Middle frontal gyrus (tissue), 1 donor: ENCODE data around the gene UGT1A8.

ENCODE experiments used
- DNase-seq: peaks from one replicate; pipeline ENCODE4 v3.0.0-alpha.2; 2015; ENCODE audit warnings: low spot score; ENCODE audit errors: extremely low spot score

UGT1A8 gene

DNA sequence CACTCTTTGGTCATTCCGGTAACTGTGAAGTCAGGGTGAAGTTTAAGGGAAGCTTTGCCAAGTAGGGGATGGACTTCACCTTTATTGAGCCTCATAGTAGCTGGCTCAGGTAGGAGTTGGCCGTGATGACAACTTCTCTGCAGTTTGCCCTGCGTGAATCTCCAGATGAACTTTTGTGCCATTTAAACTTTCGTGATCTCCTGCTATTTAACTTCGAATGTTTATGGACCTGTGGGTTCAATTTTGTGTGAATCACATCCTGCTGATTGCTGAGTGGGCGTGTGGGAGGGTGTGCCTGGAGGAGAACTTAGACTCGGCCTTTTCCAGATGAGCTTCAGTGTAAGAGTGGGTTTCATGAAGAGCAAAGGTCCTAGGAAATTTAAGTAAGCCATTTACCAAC, 146.8 kb downstream of the UGT1A8 start:
- DNase-seq, result no peak

DNA sequence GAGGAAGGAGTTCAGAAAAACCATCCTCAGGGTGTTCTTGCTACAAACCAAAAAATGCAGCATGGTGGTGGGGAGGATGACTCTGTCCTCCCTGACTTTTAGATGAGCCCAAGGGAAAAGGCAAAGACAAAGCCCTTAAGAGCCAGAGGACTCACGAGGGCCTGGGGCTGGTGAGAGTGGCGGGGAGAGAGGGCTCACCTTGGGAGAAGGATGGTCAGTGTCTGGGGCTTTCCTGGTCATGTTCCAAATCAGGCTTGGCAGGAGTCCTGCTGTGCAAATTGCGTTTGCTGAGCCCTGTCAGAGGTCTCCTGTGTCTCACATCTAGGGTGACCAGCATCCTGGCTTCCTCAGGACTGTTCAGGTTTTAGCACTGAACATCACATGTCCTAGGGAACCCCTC, 147.3 kb downstream of the UGT1A8 start:
- no peak for DNase-seq

DNA sequence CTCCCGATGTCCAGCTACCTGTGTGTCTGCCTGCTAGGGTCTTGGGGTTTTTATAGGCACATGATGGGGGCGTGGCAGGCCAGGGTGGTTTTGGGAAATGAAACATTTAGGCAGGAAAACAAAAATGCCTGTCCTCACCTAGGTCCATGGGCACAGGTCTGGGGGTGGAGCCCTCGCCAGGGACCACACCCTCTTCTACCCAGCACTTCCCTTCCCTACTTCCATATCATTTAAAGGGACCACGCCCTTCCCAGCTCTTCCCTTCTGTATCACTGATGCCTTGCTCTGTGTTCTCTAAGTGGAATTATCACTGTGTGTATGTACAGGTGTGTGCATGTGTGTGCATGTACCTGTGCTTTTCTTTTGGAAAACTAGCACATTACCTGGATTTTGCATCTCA, 149.0 kb downstream of the UGT1A8 start:
- no peak for DNase-seq

DNA sequence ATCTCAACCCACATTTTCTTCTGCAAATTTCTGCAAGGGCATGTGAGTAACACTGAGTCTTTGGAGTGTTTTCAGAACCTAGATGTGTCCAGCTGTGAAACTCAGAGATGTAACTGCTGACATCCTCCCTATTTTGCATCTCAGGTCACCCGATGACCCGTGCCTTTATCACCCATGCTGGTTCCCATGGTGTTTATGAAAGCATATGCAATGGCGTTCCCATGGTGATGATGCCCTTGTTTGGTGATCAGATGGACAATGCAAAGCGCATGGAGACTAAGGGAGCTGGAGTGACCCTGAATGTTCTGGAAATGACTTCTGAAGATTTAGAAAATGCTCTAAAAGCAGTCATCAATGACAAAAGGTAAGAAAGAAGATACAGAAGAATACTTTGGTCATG, 150.6 kb downstream of the UGT1A8 start:
- DNase-seq, result no peak

DNA sequence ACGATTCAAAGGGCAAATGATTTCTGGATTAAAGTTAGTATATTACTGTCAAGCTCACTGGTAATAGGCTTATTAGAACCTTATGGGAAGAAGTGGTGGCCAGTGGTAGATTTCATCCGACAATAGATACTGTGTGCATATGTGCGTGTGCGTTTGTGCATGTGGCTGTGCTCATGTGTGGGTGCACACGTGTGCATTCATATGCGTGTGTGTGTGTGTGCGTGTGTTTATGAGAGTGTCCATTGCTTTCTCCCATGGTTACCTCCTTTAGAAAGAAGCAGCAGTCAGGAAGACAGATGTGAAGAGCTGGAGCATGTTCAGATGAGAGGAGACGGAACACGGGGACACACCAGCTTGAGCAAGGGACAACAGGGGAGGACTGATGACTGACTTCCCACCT, 151.8 kb downstream of the UGT1A8 start:
- DNase-seq, result no peak

DNA sequence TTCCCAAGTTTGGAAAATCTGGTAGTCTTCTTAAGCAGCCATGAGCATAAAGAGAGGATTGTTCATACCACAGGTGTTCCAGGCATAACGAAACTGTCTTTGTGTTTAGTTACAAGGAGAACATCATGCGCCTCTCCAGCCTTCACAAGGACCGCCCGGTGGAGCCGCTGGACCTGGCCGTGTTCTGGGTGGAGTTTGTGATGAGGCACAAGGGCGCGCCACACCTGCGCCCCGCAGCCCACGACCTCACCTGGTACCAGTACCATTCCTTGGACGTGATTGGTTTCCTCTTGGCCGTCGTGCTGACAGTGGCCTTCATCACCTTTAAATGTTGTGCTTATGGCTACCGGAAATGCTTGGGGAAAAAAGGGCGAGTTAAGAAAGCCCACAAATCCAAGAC, 154.7 kb downstream of the UGT1A8 start:
- DNase-seq, result no peak

DNA sequence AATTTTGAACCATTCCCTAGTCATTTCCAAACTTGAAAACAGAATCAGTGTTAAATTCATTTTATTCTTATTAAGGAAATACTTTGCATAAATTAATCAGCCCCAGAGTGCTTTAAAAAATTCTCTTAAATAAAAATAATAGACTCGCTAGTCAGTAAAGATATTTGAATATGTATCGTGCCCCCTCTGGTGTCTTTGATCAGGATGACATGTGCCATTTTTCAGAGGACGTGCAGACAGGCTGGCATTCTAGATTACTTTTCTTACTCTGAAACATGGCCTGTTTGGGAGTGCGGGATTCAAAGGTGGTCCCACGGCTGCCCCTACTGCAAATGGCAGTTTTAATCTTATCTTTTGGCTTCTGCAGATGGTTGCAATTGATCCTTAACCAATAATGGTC, 155.2 kb downstream of the UGT1A8 start:
- DNase-seq, result no peak

DNA sequence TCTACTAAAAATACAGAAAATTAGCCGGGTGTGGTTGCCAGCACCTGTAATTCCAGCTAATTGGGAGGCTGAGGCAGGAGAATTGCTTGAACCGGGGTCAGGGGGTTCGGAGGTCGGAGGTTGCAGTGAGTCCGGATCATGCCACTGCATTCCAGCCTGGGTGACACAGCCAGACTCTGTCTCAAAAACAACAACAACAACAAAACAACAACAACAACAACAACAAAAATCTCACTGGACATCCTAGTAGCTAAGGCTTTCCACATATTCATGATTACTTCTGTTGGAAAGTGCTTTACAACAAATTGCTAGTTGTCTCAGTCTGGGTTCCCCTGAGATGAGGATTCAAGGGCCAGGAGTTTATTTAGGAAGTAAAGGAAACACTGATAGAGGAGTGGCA, 156.4 kb downstream of the UGT1A8 start:
- no peak for DNase-seq

DNA sequence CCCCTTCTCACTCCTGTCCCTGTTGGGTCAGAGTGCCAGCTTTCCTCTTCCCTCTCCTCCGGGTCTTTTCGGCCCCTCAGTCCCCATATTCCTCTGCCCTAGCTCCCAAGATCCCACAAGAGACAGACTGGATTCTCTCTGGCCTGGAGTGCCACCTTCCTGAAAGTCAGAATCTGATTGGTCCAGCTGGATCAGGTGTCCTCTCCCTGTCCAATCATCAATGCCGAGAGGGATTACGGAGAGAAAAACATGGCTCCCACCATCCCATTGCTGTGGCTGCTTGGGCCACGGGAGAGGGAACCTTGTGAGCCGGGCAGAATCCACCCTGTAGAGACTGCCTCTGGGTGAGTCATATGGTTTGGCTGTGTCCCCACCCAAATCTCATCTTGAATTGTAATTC, 158.0 kb downstream of the UGT1A8 start:
- no peak for DNase-seq

DNA sequence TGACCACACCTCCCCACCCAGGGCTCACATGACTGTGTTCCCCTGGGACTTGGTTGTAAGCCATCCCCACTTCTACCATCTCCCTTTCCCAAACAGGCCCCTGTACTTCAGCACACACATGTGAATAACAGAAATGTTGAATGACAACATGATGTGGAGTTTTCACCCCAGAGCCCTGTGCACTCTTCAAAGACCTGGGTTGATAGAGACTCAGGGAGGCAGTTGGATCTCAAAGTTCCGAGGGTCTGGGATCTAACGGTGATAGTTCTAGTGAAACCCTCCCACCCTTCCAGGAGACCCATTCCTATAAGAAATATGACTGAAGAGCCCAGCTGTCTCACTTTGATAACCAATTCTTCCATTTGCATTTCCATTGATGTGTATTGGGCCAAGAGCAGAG, 160.6 kb downstream of the UGT1A8 start, which contains the start of gene MROH2A:
Gene MROH2A, plus strand, starts transcription at position 301 of the 400 bp plus-strand sequence. CDS start 1,029 bp downstream, outside the sequence.
- no peak for DNase-seq

DNA sequence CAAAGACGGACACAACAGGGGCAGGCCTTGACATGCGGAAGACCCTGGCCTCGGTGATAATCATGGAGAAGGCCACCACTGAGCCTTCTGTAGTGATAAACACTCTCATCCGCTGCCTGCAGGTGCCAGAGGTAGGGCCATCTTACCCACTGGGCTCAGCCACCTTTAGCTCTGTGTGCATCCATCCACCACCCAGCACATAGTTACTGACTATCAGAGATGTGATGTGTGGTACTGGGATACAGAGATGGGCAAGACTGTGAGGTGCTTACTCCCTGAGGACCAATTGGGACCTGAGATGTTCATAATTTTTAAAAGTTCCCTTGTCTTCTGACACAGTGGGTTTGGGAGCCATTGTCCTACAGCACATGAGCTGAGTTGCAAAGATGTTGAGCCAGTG, 162.3 kb downstream of the UGT1A8 start:
- DNase-seq, result no peak

DNA sequence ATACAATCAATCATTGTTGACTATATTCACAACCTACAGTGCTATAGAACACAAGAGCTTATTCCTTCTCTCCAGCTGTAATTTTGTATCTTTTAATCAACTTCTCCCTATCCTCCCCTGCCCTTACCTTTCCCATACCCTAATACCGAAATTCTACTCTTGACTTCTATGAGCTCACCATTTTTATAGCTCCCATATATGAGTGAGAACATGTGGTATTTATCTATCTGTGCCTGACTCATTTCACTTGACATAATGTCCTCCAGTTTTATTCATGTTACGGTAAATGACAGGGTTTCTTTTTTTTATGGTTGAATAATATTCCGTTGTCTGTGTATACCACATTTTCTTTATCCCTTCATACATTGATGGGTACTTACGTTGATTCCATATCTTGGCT, 163.3 kb downstream of the UGT1A8 start:
- no peak for DNase-seq

DNA sequence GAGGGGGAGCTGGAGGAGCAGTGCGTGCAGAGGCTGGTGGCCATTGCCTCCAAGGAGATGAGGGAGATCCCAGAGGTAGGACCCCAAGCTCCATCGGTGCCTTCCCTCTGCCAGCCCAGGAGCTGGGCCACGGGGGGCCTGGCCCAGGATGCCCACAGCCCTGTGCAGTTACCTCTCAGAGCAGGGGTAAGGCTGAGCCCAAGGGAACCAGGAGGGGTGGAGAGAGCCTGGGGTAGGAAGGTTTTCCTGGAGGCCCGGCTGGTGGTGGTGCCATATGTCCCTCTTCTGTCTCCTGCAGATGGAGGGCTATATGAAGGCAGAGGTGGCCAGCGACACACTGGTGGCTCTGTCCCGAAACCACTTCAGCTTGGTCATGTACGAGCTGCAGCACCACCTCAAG, 172.1 kb downstream of the UGT1A8 start:
- DNase-seq, result no peak

DNA sequence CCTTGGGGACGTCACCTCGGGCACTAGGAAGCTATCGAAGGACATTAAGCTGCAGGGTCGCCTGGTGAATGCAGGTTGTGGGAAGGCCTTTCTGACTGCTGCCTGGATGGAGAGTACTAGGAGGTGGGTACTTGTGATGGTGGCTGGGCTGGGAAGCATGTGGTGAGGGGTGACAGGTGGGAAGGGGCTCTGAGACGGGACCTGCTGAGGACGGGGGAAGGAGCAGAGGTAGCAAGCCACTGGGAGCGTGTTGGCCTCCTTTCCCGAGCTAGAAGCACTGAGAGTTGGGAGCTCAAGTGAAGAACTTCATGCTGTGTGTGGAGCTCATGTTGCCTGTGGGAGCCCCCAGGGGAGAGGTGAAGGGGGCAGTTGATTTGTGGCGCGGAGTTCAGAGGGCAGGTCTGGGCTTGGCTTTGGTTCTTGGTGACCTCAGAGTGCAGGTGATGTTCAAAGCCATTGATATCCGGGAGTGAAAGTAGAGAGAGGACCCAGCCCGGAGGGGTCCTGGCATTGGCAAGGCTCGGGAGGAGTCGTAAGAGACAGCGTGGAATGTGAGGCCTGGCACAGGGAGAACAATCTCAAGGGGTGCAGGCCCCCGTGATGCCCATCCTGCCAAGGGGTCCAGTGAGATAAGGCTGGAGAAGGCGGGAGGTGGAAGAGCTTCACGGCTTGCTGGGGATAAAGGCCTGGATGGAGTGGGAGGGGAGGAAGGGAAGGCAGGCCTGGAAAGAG, 173.9 kb downstream of the UGT1A8 start:
- no peak for DNase-seq

DNA sequence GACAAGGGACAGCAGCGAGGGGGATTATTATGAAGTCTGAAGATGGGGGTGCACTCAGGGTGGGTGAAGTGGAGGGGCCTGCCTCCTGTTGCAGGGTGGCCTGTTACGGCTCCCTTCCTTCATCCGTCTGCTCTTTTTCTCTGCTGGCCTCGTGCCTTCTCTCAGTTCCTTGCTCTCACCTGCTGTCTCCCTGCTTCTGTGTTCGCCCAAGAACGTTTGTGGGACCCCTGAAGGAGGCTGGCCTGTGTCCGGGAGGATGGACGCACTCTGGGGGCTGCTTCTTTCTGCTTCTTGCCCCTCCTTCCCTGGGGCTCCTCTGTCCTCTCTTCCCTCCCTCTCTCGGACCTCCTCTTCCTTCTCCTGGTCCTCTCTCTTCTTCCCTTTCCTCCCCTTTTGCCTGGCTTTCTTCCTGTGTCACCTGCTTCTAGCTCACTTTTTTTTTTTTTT, 174.5 kb downstream of the UGT1A8 start:
- no peak for DNase-seq

DNA sequence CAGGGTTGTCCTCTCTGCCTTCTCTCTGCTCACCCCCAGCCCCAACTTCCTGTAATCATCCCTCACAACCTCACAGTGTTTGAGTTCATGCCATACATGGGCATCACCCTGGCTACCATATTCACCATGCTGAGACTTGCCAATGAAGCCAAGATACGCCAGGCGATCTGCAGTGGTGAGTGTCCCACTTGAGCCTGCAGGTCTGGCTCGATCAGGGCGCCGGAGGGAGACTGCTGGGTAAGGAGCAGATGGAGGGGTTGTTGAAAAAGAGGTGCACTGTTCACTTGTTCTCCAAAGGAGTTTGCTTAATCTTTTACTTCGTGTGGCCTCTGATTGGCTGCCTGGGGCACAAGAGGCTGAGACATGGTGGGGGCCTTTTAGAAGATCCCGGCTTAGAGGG, 175.3 kb downstream of the UGT1A8 start:
- DNase-seq, result no peak

DNA sequence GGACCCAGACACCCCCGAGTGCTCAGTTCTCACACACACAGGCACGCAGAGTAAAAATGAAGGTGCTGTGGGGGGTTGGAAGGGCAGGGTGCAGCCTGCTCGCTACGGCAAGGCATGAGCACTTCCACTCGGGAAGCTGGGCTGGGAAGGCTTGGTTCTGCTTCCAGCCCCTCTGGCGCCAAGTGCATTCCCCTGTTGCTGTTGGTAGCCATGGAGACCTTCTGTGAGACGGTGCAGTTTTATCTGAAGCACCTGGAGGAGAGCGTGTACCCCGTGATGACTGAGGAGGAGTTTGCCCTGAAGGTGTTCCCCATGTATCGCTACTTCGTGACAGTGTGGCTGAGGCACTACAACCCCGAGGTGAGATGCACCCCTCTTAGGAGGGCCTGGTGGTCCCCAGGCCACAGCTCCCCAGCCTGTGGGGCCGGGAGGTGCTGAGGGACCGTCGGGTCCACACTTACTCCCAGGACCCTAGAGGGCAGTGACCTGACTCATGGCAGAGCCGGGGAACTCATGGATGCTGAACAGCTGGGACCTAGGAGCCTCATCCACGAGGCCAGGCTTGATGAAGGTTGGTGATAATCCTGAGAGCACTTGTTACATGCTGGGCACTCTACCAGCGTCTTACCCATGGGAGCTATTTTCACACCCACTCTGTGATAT, 176.2 kb downstream of the UGT1A8 start:
- DNase-seq, result no peak

DNA sequence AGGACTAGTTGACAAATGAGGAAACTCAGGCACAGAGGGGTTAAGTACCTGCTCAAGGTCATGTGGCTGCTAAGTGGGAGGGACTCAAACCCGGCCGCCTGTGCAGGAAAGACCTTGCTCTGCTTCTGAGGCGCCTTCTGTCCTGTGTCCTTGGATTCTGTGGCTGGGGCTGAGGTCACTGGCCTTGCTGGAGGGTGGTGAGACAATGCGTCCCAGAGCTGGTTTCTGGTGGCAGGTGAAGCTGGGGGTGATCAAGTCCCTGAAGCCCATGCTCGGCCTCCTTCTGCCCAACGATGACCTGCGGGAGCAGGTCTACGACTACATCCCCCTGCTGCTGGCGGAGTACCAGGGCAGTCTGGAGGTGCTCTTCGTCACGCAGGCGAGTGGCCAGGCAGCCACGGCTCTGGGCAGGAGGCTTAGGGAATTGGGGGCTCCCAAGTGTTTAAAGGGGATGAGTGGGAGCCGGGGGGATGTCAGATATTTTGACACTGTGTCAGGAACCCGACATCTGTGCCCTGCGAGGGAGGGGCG, 176.8 kb downstream of the UGT1A8 start:
- DNase-seq, result no peak

DNA sequence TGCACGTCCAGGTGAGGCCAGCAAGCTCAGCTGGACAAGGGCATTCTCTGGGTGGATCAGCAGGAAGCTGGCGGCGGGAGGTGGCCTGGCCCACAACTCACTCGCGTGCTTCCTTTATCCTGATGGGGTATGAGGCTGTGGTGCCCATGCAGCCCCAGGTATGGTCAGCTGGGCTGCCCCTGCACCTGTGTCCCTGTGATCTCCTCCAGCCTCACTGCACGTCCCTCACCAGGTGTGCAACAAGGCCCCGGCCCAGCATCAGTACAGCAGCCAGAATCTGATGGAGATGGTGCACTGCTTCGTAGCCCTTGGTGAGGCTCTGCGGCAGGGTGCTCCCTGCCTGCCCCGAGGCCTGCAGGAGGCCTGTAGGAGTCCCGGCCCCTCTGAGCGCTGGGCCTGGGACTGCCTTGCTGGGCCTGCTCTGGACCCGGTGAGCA, 178.3 kb downstream of the UGT1A8 start:
- DNase-seq, result no peak

DNA sequence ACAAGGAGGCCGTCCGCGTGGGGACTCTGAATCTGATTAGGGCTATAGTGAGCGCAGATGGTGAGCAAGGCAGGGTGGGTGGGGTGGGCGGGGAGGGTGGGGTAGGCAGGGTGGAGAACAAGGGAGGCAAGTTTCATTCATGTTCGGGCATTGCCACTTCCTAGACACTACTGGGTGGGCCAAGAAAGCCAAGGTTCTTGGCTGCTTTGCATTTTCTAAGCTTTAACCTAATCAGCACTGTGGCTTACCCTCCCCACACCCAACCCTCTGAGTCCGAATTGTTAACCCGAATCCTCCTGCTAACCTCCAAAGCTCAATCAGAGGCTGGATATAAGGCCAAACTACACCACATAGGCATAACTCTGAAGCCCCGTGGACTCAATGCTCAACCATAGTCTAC, 178.8 kb downstream of the UGT1A8 start:
- no peak for DNase-seq

DNA sequence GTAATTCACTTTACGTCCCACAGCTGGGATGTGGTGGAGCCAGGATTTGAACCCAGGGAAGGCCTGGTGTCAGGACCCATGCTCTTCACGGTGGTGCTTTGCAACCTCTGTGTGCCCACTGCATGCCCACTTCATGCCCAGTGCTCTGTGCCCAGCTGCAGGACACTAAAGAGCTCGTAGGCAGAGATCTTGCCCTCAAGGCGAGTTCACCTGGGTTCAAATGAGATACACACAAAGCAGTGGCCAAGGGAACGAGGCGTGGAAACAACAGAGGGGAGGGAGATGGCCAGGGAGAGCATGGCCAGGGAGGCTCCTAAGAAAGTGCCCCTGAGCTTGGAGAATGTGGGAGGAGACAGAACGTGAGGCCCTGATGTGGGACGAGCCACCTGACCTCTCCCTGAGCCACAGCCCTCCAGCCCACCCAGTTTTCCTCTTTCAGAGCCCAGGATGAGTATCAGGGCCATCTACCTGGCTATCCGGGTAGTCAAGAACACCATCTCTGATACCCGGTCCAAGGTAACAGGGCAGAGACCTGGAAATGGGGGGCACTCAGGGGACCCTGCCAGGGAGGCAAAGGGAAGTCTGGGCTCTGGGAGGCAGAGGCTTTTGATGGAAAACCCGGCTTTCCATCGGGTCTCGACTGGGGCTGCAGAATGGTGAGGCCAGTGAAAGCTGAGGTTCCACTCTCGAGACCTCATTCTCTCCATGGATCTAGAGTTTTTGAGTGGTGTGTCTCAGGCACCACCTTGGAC, 181.1 kb downstream of the UGT1A8 start:
- DNase-seq, result no peak

DNA sequence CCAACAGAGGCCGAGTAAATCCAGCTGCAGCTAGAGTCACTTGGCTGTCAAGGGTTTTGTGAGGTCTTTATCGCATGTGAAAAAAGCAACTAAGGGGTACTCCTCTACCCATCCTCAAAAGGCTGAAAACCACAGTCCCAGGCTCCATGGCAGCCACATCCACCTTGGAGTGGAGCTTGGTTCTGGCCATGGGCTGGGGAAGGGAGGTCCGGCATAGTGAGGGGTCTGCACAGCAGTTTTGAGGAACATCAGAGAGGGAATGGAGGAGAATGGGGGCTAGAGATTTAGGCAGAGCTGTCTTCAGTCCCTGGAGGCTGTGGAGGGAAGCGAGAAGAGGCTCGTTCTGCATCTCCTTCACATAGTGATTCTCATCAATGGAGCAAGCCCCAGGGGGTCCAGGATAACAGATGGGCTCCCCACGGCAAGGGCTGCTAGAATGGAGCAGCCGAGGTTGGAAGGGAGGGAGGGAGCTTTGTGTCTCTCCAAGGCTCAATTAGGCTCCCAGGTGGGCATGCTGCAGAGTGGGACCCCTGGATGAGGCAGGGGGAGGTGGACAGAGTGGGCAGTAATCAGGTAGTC, 181.7 kb downstream of the UGT1A8 start:
- no peak for DNase-seq
